OCI-LY1 (cell line): Measurements from ENCODE around the gene UBE2N.
"Not testable (repeated sequence)": the region's sequence is repeated elsewhere in the genome, so short reads cannot be mapped to it uniquely, and the experiment has no call there.

ENCODE experiments used
- H2AFZ ChIP-seq: fragments of 200-600 bp; sonication (generic), shearing (Covaris generic); 2 replicates; pipeline ENCODE4 v1.6.0; 2014; ENCODE audit warnings: antibody characterized with exemption, mild to moderate bottlenecking, low read length
- H3F3A ChIP-seq: fragments of 200-600 bp; sonication (generic), shearing (Covaris generic); 2 replicates; pipeline ENCODE4 v1.6.0; 2014; ENCODE audit warnings: mild to moderate bottlenecking, antibody characterized with exemption, low read length, moderate library complexity; ENCODE audit not compliant: insufficient read depth
- H3K27ac ChIP-seq: fragments of 200-600 bp; sonication (generic); 2 replicates; pipeline ENCODE4 v1.5.1; 2014; ENCODE audit warnings: low read length, mixed run types, mild to moderate bottlenecking, low read depth; ENCODE audit not compliant: poor library complexity, severe bottlenecking
- H3K27me3 ChIP-seq: fragments of 200-600 bp; sonication (generic); 2 replicates; pipeline ENCODE4 v1.6.0; 2014; ENCODE audit warnings: antibody characterized with exemption, mild to moderate bottlenecking, low read length, moderate library complexity; ENCODE audit not compliant: insufficient read depth
- H3K36me3 ChIP-seq: fragments of 200-600 bp; sonication (generic); 2 replicates; pipeline ENCODE4 v1.6.1; 2014; ENCODE audit warnings: mild to moderate bottlenecking, antibody characterized with exemption, low read length, moderate library complexity, mixed read lengths; ENCODE audit not compliant: insufficient read depth
- H3K4me1 ChIP-seq: fragments of 200-600 bp; sonication (generic); 2 replicates; pipeline ENCODE4 v1.5.1; 2014; ENCODE audit warnings: mild to moderate bottlenecking, low read length, moderate library complexity; ENCODE audit not compliant: insufficient read depth, severe bottlenecking
- H3K4me2 ChIP-seq: fragments of 200-600 bp; sonication (generic), shearing (Covaris generic); 2 replicates; pipeline ENCODE4 v1.6.1; 2014; ENCODE audit warnings: low read length
- H3K4me3 ChIP-seq: fragments of 200-600 bp; sonication (generic); 2 replicates; pipeline ENCODE4 v1.5.1; 2014; ENCODE audit warnings: low read length, low read depth, mild to moderate bottlenecking, mixed read lengths; ENCODE audit not compliant: poor library complexity, severe bottlenecking
- H3K79me2 ChIP-seq: fragments of 200-600 bp; shearing (Covaris generic); 2 replicates; pipeline ENCODE4 v1.6.1; 2016; ENCODE audit warnings: mixed run types, low read length, mixed read lengths; ENCODE audit not compliant: insufficient read depth
- H3K9ac ChIP-seq: fragments of 200-600 bp; sonication (generic), shearing (Covaris generic); 2 replicates; pipeline ENCODE4 v1.6.1; 2014; ENCODE audit warnings: mild to moderate bottlenecking, low read length, mixed read lengths
- H3K9me2 ChIP-seq: fragments of 200-600 bp; sonication (generic), shearing (Covaris generic); 2 replicates; pipeline ENCODE4 v1.6.1; 2014; ENCODE audit warnings: low read depth, mild to moderate bottlenecking, low read length, mixed read lengths
- H3K9me3 ChIP-seq: fragments of 200-600 bp; shearing (Covaris generic); 2 replicates; pipeline ENCODE4 v1.6.1; 2014; ENCODE audit warnings: low read length, mixed read lengths
- H4K20me1 ChIP-seq: fragments of 200-600 bp; sonication (generic), shearing (Covaris generic); 2 replicates; pipeline ENCODE4 v1.6.0; 2016; ENCODE audit warnings: mild to moderate bottlenecking, low read length; ENCODE audit not compliant: insufficient read depth
- CTCF ChIP-seq: fragments of 200-600 bp; sonication (generic), shearing (Covaris generic); IDR thresholded peaks from 2 replicates; pipeline ENCODE4 v1.5.1; 2017; ENCODE audit warnings: mild to moderate bottlenecking, antibody characterized with exemption, low read length, moderate library complexity, mixed read lengths
- EZH2 ChIP-seq: fragments of 200-600 bp; sonication (generic), shearing (Covaris generic); IDR thresholded peaks from 2 replicates; pipeline ENCODE4 v1.8.0; 2017; ENCODE audit warnings: borderline replicate concordance, mixed run types, mild to moderate bottlenecking, antibody characterized with exemption, low read length, moderate library complexity, mixed read lengths

Gene UBE2N

GRCh38 chr12:93378998-93379325 lies 62.8 kb downstream of the UBE2N start:
- Histone ChIP-seq H3K9me3 (no peaks in the 10 kb centered on the region), H3K27me3 (no peaks in the 10 kb centered on the region), H4K20me1 (no peaks in the 10 kb centered on the region), H2AFZ (no peak overlapping the region), H3K4me2 (peak overlapping the region; percentile 76), H3K4me1 (peaks cover 31% of the 10 kb centered on the region), H3K27ac (no peak overlapping the region), H3F3A (no peaks in the 10 kb centered on the region), H3K4me3 (peak overlapping the region; percentile 92), H3K9me2 (no peaks in the 10 kb centered on the region), H3K36me3 (0 out of 2 replicates have a peak, but pooled peaks cover 3% of the 10 kb centered on the region), H3K79me2 (peaks cover 8% of the 10 kb centered on the region; the same call in 1 of the 2 replicates), H3K9ac (peak overlapping the region; percentile 89)
- TF ChIP-seq EZH2 (no peak), CTCF (no peak)

GRCh38 chr12:93378196-93378997 lies 63.4 kb downstream of the UBE2N start:
- not testable (repeated sequence) for H3K79me2 ChIP-seq, H3K36me3 ChIP-seq, H3F3A ChIP-seq, H3K9me2 ChIP-seq, H3K27me3 ChIP-seq, H3K9me3 ChIP-seq, H2AFZ ChIP-seq, H4K20me1 ChIP-seq
- H3K9ac ChIP-seq = peak overlapping the region; percentile 89
- peak overlapping the region; percentile 92 for H3K4me3 ChIP-seq
- peak overlapping the region; percentile 38 for H3K27ac ChIP-seq
- peaks cover 31% of the 10 kb centered on the region for H3K4me1 ChIP-seq
- H3K4me2 ChIP-seq = peak overlapping the region; percentile 87

- H3K9me2 ChIP-seq = no peaks in the 10 kb centered on the region
- no peaks in the 10 kb centered on the region for H4K20me1 ChIP-seq
- H3K4me2 ChIP-seq = peak within 1 kb of the TSS; percentile 87
- no peaks in the 10 kb centered on the region for H3F3A ChIP-seq
- no peaks in the 10 kb centered on the region for H3K27me3 ChIP-seq
- H3K27ac ChIP-seq = peak within 1 kb of the TSS; percentile 38
- peak within 1 kb of the TSS; percentile 58; the same call in 1 of the 2 replicates for H2AFZ ChIP-seq
- no peaks in the 10 kb centered on the region for H3K9me3 ChIP-seq
- no peak for TF ChIP-seq EZH2
- no peak for TF ChIP-seq CTCF
- H3K9ac ChIP-seq = peak within 1 kb of the TSS; percentile 89
- H3K36me3 ChIP-seq = no peaks in the 10 kb centered on the region
- peaks cover 8% of the 10 kb centered on the region; the same call in 1 of the 2 replicates for H3K79me2 ChIP-seq
- peak within 1 kb of the TSS; percentile 92 for H3K4me3 ChIP-seq
- peaks cover 31% of the 10 kb centered on the region for H3K4me1 ChIP-seq
Observed at GRCh38 chr12:93377252-93378195, 64.2 kb downstream of the UBE2N start, which contains the start of gene NUDT4. NUDT4 (plus strand) TSS chr12:93377925; CDS start chr12:93378323, 398 bp downstream.
